GM23338 (cell line): Measurements from ENCODE around the gene MYD88. TPM values are rescaled to one million over a fixed set of nuclear protein-coding genes. Genes with fewer than 3 reads are reported as not detected.

Source experiments
- polyA plus RNA-seq: library from polyadenylated mRNA; unstranded; fragments of >200 nt; fragmentation: Nextera tagmentation; extraction: Ambion mirVana; gene quantifications from 2 replicates; pipeline ENCODE4 v1.2.1, GENCODE V29; 2016
- small RNA-seq: library from RNA; depleted of rRNA; stranded (forward); fragments of <200 nt; gene quantifications from one replicate; pipeline ENCODE3, GENCODE V24; 2014; ENCODE audit warnings: low replicate concordance
- total RNA-seq: library from RNA; depleted of rRNA; stranded (reverse); fragments of >200 nt; shearing (Covaris generic); gene quantifications from 2 replicates; pipeline ENCODE4 v1.2.3, GENCODE V29; 2014; rRNA removed

The MYD88 gene
- total and polyA plus RNA-seq, 2 experiments from 2014 or later, result 15.5 to 26.0 TPM

Small RNAs within 50 kb of the gene (small RNA-seq; reads per million reads assigned to genes)
- gene RF00019, result not detected

Other genes starting within 250 kb of the MYD88 start
- 4.2 and 9.8 TPM in 2 replicates for gene VILL, start 147.9 kb upstream of the MYD88 start, total RNA-seq
- gene VILL, start 147.9 kb upstream of the MYD88 start, polyA plus RNA-seq, result 2.7 and 3.4 TPM in 2 replicates
- 21.3 and 24.4 TPM in 2 replicates for gene PLCD1, start 109.0 kb upstream of the MYD88 start, total RNA-seq
- 15.3 and 16.0 TPM in 2 replicates for gene PLCD1, start 109.0 kb upstream of the MYD88 start, polyA plus RNA-seq
- 0.19 and 0.31 TPM in 2 replicates for gene DLEC1, start 99.5 kb upstream of the MYD88 start, total RNA-seq
- 0.66 and 0.71 TPM in 2 replicates for gene DLEC1, start 99.5 kb upstream of the MYD88 start, polyA plus RNA-seq
- 21.4 and 23.2 TPM in 2 replicates for gene ACAA1, start 1.5 kb upstream of the MYD88 start, total RNA-seq
- 25.9 and 26.6 TPM in 2 replicates for gene ACAA1, start 1.5 kb upstream of the MYD88 start, polyA plus RNA-seq
- gene OXSR1, start 26.9 kb downstream of the MYD88 start, total RNA-seq, result 39.3 and 41.1 TPM in 2 replicates
- gene OXSR1, start 26.9 kb downstream of the MYD88 start, polyA plus RNA-seq, result 15.5 and 16.0 TPM in 2 replicates
- gene SLC22A13, start 127.2 kb downstream of the MYD88 start, total RNA-seq, result 0.47 and 0.66 TPM in 2 replicates
- 0.13 and 0.26 TPM in 2 replicates for gene SLC22A13, start 127.2 kb downstream of the MYD88 start, polyA plus RNA-seq
- not detected in 2 replicates for gene SLC22A14, start 143.6 kb downstream of the MYD88 start, total RNA-seq
- gene SLC22A14, start 143.6 kb downstream of the MYD88 start, polyA plus RNA-seq, result not detected in 2 replicates
- 3.0 and 3.3 TPM in 2 replicates for gene XYLB, start 208.1 kb downstream of the MYD88 start, total RNA-seq
- gene XYLB, start 208.1 kb downstream of the MYD88 start, polyA plus RNA-seq, result 1.6 and 2.3 TPM in 2 replicates